GM13976 (cell line): Measurements from ENCODE around the gene CYP2D6.

ENCODE experiments used
- DNase-seq: peaks from one replicate; pipeline ENCODE4 v3.0.0; 2012; ENCODE audit warnings: low spot score
- CTCF ChIP-seq: IDR thresholded peaks from 2 replicates; pipeline ENCODE4 v1.5.1; 2012; ENCODE audit warnings: borderline replicate concordance, mild to moderate bottlenecking; ENCODE audit not compliant: insufficient read depth; ENCODE audit errors: extremely low read depth, missing control alignments, control extremely low read depth
- in situ Hi-C: fragments of 300-500 bp; cut with MboI; formaldehyde crosslinking; loops from one replicate; pipeline ENCODE4 v1.12.0; 2022; ENCODE audit warnings: low sequenced_read_pairs, mixed read lengths, inconsistent platforms; ENCODE audit not compliant: unreplicated experiment

The CYP2D6 gene

GRCh38 chr22:42168476-42168875 is 37.9 kb upstream of the CYP2D6 start:
- no peak for DNase-seq
- in situ Hi-C loops: no loop called here

GRCh38 chr22:42167066-42167465 is 36.5 kb upstream of the CYP2D6 start:
- TF ChIP-seq CTCF: no peak
- in situ Hi-C loops: no loop called here
- DNase-seq: no peak

More at GRCh38 chr22:42168476-42168875, 37.9 kb upstream of the CYP2D6 start:
- TF ChIP-seq CTCF: no peak

- no peak for DNase-seq
- no peak for TF ChIP-seq CTCF
- in situ Hi-C loops: no loop called here
Measured at GRCh38 chr22:42164901-42165300, 34.3 kb upstream of the CYP2D6 start.

GRCh38 chr22:42163515-42163914 is 32.9 kb upstream of the CYP2D6 start:
- TF ChIP-seq CTCF: no peak
- in situ Hi-C loops: no loop called here
- no peak for DNase-seq

GRCh38 chr22:42162728-42163489 is 32.3 kb upstream of the CYP2D6 start:
- in situ Hi-C loops: no loop called here
- TF ChIP-seq CTCF: no peak
- DNase-seq: no peak

GRCh38 chr22:42160830-42161696 is 30.5 kb upstream of the CYP2D6 start:
- no peak for TF ChIP-seq CTCF
- no peak for DNase-seq
- in situ Hi-C loops: no loop called here
